G401.6 (cell line): Measurements from ENCODE around the gene RNF11.
A peak's percentile ranks its signal among the peaks of the same experiment; 100 is the strongest.
"Not testable (repeated sequence)": the region's sequence is repeated elsewhere in the genome, so short reads cannot be mapped to it uniquely, and the experiment has no call there.

Experiments used
- FAIRE-seq: peaks from 2 replicates; lab custom pipeline; 2012; peaks lifted over from hg19 to GRCh38; lab: Jason Lieb, UNC

RNF11 gene

GRCh38 chr1:51235673-51236530 lies at the start of gene RNF11:
Gene RNF11, plus strand, starts transcription at chr1:51236273. Its CDS starts 484 bp downstream, at chr1:51236757.
- FAIRE-seq, result no peak

DNA sequence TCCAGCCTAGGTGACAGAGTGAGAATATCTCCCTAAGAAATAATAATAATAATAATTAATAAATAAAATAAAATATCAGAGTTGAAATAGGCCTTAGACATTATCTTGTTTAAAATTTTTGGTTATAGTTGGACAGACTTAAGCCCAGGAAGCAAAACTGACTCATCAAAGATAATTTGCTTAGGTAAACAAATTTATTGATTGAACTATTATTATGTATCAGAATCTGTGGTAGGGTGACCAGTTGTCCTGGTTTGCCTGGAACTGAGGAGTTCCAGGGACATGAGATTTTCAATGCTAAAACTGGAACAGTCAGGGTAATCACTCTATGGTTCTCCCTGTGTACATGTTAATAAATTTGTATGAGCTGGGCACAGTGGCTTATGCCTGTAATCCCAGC lies 47.8 kb upstream of the RNF11 start:
- no peak for FAIRE-seq

GRCh38 chr1:51189421-51190073 lies 46.5 kb upstream of the RNF11 start:
- FAIRE-seq, result peak; percentile 98

DNA sequence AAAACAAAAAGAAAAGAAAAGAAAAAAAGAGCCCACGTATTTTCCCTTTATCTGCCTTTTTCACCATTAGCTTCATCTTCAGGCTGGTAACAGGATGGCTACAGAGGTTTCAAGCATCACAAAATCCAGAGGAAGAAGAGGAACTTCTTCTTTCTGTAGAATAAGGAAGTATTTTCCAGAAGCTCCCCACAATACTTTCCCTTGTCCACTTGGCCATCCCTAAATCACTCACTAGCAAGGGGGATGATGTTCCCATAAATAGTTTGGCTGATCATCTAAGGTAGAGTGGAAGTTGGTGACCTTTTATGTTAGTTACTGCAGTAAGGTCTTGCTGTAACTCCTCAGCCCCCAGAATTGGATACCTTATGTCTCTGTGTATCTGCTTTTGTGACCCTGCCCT lies 45.1 kb upstream of the RNF11 start:
- FAIRE-seq, result no peak

- FAIRE-seq, result peak; percentile 93
Observed at GRCh38 chr1:51192213-51192843, 43.7 kb upstream of the RNF11 start.

- no peak for FAIRE-seq
Observed at GRCh38 chr1:51193564-51193963, 42.5 kb upstream of the RNF11 start.

DNA sequence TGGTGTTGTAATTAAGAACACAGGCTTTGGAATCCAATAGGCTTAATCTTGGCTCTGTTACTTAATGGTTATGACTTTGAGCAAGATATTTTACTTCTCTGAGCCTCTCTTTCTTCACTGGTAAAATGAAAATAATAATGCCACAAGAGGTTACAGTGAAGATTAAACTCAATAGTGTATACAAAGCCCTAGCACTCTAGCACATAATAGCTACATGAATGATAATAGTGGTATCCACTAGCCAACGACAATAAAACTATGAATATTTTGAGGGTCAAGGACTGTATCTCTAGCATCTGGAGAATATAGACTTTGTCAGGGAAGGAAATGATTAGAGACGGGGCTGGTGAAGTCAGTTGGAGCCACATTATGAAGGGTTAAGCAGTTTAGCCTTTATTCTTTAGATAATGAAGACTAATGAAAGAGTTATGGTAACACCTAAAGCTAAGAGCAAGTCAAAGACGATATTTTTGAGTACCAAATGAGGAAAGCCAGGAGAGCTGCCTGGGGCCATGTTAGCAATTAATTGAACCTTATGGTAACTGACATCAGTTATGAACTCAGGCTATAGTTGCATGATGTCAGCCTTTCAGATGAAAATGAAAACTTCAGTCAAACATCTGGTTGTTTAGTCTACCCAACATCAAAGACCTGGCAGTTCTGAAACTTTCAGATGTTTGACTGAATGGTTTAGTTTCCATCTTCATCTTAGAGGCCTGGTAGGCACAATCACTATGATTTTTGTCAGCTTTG lies 32.8 kb upstream of the RNF11 start:
- no peak for FAIRE-seq

DNA sequence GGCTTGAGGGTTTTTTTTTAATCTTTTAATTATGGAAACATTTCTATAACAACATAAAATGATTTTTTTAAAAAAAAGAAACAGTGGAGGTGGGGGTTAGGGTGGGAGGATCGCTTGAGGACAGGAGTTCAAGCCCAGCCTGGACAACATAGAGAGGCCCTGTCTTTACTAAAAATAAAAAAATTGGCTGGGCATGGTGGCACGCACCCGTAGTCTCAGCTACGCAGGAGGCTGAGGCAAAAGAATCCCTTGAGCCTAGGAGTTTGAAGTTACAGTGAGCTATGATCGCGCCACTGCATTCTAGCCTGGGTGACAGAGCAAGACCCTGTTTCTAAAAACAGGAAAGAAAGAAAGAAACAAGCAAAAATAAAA lies 32.2 kb upstream of the RNF11 start:
- FAIRE-seq, result no peak

- FAIRE-seq, result no peak
Observed at GRCh38 chr1:51210055-51210454, 26.0 kb upstream of the RNF11 start.

- no peak for FAIRE-seq
Observed at GRCh38 chr1:51210676-51211075, 25.4 kb upstream of the RNF11 start.

GRCh38 chr1:51214615-51215131 lies 21.4 kb upstream of the RNF11 start:
- FAIRE-seq, result no peak

- FAIRE-seq, result no peak
Observed at GRCh38 chr1:51215169-51215568, 20.9 kb upstream of the RNF11 start.

DNA sequence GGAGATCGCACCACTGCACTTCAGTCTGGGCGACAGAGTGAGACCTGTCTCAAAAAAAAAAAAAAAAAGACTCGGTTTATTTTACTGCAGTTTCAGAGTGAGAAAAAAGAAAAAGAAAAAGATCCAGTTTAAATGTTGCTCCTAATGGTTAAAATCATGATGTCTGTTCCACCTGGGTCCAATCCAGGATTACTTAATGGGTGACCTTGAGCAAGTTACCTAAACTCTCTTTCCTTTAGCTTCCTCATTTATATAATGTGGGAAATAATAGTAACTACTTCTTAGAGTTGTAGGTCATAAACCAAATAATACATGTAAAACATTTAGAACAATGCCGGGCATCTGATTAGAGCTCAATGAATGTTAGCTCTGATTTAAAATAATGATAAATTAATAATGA lies 19.4 kb upstream of the RNF11 start:
- peak; percentile 36 for FAIRE-seq

- FAIRE-seq, result no peak
Observed at GRCh38 chr1:51217101-51217500, 19.0 kb upstream of the RNF11 start.

- no peak for FAIRE-seq
Observed at GRCh38 chr1:51218570-51218969, 17.5 kb upstream of the RNF11 start.

GRCh38 chr1:51219022-51219421 lies 17.1 kb upstream of the RNF11 start:
- FAIRE-seq, result no peak

- not testable (repeated sequence) for FAIRE-seq
Observed at GRCh38 chr1:51221529-51221928, 14.5 kb upstream of the RNF11 start.

DNA sequence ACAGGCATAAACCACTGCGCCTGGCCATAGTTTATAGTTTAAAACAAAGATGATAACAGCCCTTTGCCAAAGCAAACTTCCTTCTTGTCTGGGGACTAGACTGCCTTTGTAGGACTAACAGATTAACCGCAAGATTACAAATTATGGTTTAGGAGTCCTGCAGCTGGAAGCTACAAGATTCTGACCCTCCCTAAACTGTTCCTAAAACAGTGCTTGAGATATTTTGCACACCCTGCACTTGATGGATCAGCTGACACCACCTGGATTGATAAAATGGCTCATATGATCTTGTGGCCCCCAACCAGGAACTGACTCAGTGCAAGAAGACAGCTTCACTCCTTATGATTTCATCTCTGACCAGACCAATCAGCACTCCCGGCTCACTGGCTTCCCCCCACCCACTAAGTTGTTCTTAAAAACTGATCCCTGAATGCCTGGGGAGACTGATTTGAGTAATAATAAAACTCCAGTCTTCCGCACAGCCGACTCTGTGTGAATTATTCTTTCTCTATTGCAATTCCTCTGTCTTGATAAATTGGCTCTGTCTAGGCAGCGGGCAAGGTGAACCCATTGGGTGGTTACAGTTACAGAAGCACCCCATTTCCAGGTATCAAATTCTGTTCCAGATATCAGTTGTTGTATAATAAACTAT lies 13.8 kb upstream of the RNF11 start:
- FAIRE-seq, result no peak

DNA sequence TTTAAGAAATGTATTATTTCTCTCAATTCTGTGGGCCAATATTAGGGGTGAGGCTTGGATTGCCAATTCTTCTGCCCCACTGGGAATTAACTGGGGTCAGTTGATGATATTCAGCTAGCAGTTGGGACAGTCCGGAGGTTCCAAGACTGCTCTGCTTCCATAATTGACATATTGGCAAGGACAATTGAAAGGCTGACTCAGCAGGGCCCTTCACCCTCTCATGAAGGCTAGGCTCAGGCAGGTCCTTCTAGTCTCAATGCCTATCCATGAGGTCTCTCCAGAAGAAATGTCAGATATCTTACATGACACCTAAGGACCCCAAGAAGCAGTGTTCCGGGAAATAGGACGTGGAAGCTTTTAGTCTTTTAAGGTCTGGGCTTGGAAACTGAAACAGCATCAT lies 13.3 kb upstream of the RNF11 start:
- FAIRE-seq, result no peak

GRCh38 chr1:51224255-51224654 lies 11.8 kb upstream of the RNF11 start:
- FAIRE-seq, result no peak

GRCh38 chr1:51227231-51227960 lies 8.7 kb upstream of the RNF11 start:
- FAIRE-seq, result not testable (repeated sequence)
